ENCODE results near the gene LITAF. TPM values are rescaled to one million over a fixed set of nuclear protein-coding genes. Genes with fewer than 3 reads are reported as not detected.

LITAF gene
- total RNA-seq, 1 donor from 2014 or later: 47.6 TPM

DNA sequence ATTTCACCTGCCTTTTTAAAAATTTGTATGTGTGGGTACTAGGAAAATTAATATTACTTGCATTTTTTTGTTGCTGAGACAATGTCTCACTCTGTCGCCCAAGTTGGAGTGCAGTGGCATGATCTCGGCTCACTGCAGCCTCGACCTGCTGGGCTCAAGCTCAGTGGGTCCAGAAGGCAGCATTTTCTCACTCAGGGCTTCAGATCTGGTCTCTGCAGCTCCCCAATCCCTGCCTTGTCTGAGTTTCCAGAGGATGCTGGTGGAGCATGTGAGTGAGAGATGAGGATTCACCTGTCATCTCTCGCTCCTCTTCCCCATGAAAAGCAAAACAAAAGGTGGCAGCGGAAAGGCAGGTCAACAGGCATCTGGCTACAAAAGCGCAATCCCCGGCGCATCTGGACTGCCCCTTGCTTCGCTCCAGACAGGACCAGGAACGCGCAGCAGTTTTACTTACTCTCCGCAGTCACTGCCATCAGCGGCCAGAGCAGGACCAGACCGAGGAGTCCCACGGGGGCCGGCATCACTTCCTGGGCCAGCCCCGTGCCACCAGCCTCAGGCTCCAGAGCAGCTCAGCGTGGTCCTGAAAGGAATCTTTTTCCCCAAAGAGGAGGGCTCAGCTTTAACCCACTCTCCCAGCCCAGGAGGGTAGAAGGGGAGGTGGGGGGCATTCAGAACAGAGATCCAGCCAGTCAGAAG, 59.9 kb downstream of the LITAF start:
- H3K4me1 Mint-ChIP-seq (ENCODE audit: low read depth): no peaks in the 10 kb centered on the region
- no peaks in the 10 kb centered on the region for H3K36me3 Mint-ChIP-seq (ENCODE audit: insufficient read depth)
- no peak for DNase-seq (ENCODE audit: low spot score, unreplicated experiment)
- H3K27ac Mint-ChIP-seq: no peak overlapping the region
- TF ChIP-seq, protein P1, sequence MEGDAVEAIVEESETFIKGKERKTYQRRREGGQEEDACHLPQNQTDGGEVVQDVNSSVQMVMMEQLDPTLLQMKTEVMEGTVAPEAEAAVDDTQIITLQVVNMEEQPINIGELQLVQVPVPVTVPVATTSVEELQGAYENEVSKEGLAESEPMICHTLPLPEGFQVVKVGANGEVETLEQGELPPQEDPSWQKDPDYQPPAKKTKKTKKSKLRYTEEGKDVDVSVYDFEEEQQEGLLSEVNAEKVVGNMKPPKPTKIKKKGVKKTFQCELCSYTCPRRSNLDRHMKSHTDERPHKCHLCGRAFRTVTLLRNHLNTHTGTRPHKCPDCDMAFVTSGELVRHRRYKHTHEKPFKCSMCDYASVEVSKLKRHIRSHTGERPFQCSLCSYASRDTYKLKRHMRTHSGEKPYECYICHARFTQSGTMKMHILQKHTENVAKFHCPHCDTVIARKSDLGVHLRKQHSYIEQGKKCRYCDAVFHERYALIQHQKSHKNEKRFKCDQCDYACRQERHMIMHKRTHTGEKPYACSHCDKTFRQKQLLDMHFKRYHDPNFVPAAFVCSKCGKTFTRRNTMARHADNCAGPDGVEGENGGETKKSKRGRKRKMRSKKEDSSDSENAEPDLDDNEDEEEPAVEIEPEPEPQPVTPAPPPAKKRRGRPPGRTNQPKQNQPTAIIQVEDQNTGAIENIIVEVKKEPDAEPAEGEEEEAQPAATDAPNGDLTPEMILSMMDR (IDR thresholded peaks at IDR 0.05; ENCODE audit: unreplicated experiment): no peak
- H3K27me3 Mint-ChIP-seq: peaks cover 8% of the 10 kb centered on the region
- H3K9me3 Mint-ChIP-seq (ENCODE audit: low read depth): no peaks in the 10 kb centered on the region
- H3K4me3 Mint-ChIP-seq (ENCODE audit: low read depth): no peak overlapping the region

DNA sequence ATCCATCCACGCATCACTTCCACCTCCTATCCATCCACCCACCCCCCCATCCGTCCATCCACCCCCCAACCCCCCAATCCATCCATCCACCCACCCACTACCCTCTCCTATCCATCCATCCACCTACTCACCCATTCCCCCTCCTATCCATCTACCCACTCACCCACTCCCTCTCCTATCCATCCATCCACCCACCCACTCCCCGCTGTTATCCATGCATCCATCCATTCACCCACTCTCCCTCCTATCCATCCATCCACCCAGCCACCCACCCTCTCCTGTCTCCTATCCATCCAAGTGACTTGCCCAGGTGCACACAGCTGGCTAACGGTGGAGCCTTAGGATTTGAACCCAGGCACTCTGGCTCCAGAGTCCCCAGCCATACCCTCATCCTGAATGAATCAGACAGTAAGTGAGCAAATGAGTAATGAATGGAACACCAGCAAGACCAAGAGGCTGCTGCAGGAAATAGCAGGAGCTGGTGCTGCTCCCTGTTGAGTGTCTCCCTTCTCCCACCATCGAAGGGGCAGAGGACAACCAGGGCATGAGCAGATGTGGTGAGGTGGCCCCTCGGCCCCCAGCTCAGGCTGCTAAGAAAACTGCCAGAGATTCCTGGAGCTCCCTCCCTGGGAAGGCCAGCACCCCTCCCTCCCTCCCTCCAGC, 62.5 kb downstream of the LITAF start:
- no peak for DNase-seq (ENCODE audit: low spot score, unreplicated experiment)
- H3K4me1 Mint-ChIP-seq (ENCODE audit: low read depth): no peaks in the 10 kb centered on the region
- H3K36me3 Mint-ChIP-seq (ENCODE audit: insufficient read depth): no peaks in the 10 kb centered on the region
- H3K27ac Mint-ChIP-seq: no peak overlapping the region
- TF ChIP-seq, protein P1 (IDR thresholded peaks at IDR 0.05; ENCODE audit: unreplicated experiment): no peak
- no peak overlapping the region for H3K4me3 Mint-ChIP-seq (ENCODE audit: low read depth)
- H3K9me3 Mint-ChIP-seq (ENCODE audit: low read depth): no peaks in the 10 kb centered on the region
- peaks cover 8% of the 10 kb centered on the region for H3K27me3 Mint-ChIP-seq

DNA sequence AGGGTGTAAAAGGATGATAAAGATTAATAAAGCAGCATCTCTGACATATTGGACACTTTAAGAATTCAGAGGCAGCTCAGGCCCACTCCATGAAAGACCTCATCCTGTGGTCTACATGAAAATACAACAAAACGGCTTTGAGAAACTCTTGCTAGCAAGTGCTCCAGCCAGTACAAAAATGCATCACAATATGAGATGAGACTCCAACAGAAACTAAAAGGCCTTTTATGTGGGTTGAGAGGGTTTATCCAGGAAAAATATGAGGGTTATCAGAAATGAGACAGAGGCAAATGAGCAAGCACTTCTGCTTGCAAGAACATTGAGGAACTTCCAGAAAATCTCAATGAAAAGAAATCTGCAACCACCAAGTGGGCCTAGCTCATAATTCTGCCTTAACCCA, 65.7 kb downstream of the LITAF start:
- Mint-ChIP-seq H3K27me3 (peaks cover 10% of the 10 kb centered on the region), H3K9me3 (ENCODE audit: low read depth) (no peaks in the 10 kb centered on the region), H3K36me3 (ENCODE audit: insufficient read depth) (no peaks in the 10 kb centered on the region), H3K4me1 (ENCODE audit: low read depth) (no peaks in the 10 kb centered on the region), H3K4me3 (ENCODE audit: low read depth) (no peak overlapping the region), H3K27ac (no peak overlapping the region)
- no peak for DNase-seq (ENCODE audit: low spot score, unreplicated experiment)
- TF ChIP-seq, protein P1 (IDR thresholded peaks at IDR 0.05; ENCODE audit: unreplicated experiment): no peak

DNA sequence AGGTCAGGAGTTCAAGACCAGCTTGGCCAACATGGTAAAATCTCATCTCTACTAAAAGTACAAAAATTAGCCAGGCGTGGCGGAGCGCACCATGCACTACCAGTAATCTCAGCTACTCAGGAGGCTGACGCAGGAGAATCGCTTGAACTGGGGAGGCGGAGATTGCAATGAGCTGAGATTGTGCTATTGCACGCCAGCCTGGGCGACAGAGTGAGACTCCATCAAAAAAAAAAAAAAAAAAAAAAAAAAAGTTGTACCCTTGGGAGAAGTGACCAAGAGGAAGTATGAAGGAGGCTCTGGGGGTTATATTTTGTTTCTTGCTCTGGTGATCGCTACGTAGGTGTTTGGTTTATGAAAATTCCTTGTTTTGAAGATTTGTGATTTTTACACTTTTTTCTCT, 66.3 kb downstream of the LITAF start:
- H3K9me3 Mint-ChIP-seq (ENCODE audit: low read depth): no peaks in the 10 kb centered on the region
- no peak overlapping the region for H3K4me3 Mint-ChIP-seq (ENCODE audit: low read depth)
- peaks cover 10% of the 10 kb centered on the region for H3K27me3 Mint-ChIP-seq
- no peaks in the 10 kb centered on the region for H3K4me1 Mint-ChIP-seq (ENCODE audit: low read depth)
- TF ChIP-seq, protein P1 (IDR thresholded peaks at IDR 0.05; ENCODE audit: unreplicated experiment): no peak
- no peaks in the 10 kb centered on the region for H3K36me3 Mint-ChIP-seq (ENCODE audit: insufficient read depth)
- no peak for DNase-seq (ENCODE audit: low spot score, unreplicated experiment)
- H3K27ac Mint-ChIP-seq: no peak overlapping the region

DNA sequence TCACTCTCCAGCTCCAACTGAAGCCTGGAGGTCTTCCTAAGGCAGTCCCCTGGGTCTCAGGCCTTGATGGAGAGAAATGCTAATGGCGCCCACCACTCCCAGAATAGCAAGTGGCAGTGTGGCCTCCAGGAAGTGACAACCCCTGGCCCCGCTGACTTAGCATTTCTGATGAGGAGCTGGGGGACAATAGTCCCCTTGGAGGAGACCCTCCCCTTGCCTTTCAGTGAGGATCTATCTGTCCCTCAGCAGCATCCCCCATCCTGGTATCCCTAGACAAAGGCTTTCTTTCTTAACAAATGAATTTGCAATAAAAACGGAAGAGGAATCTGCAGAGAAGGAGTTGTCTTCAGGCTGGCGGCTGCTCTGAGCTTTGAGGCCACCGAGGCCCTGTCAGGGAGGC, 68.8 kb downstream of the LITAF start:
- TF ChIP-seq, protein P1 (IDR thresholded peaks at IDR 0.05; ENCODE audit: unreplicated experiment): no peak
- DNase-seq (ENCODE audit: low spot score, unreplicated experiment): no peak
- Mint-ChIP-seq H3K4me3 (ENCODE audit: low read depth) (no peak overlapping the region), H3K27ac (no peak overlapping the region), H3K4me1 (ENCODE audit: low read depth) (no peaks in the 10 kb centered on the region), H3K36me3 (ENCODE audit: insufficient read depth) (no peaks in the 10 kb centered on the region), H3K27me3 (peaks cover 8% of the 10 kb centered on the region), H3K9me3 (ENCODE audit: low read depth) (no peaks in the 10 kb centered on the region)

All from progenitor cell of endocrine pancreas (in vitro differentiated cells).